H9 (cell line): ENCODE measurements around the gene ADAMTS15. TPM values are rescaled to one million over a fixed set of nuclear protein-coding genes. Genes with fewer than 3 reads are reported as not detected.

Experiments
- DNase-seq: peaks from one replicate; pipeline ENCODE4 v3.0.0-alpha.2; 2017
- H2AFZ ChIP-seq: one replicate; pipeline ENCODE4 v1.6.1; 2013; ENCODE audit warnings: mild to moderate bottlenecking, low read length, control low read depth, moderate library complexity
- H2AK5ac ChIP-seq: 2 replicates; pipeline ENCODE4 v1.6.1; 2013; ENCODE audit warnings: low read length, control low read depth, mixed read lengths; ENCODE audit not compliant: insufficient read length
- H2BK120ac ChIP-seq: one replicate; pipeline ENCODE4 v1.6.1; 2013; ENCODE audit warnings: low read depth, mild to moderate bottlenecking, low read length, control low read depth, inconsistent platforms; ENCODE audit not compliant: poor library complexity, severe bottlenecking
- H2BK12ac ChIP-seq: 2 replicates; pipeline ENCODE4 v1.6.1; 2013; ENCODE audit warnings: low read length, control low read depth, mixed read lengths, low read depth; ENCODE audit not compliant: insufficient read length
- H2BK15ac ChIP-seq: 2 replicates; pipeline ENCODE4 v1.6.1; 2013; ENCODE audit warnings: low read depth, low read length, control low read depth
- H2BK20ac ChIP-seq: one replicate; pipeline ENCODE4 v1.6.1; 2013; ENCODE audit warnings: low read depth, mild to moderate bottlenecking, low read length, control low read depth, inconsistent platforms; ENCODE audit not compliant: poor library complexity, severe bottlenecking
- H2BK5ac ChIP-seq: 2 replicates; pipeline ENCODE4 v1.6.1; 2013; ENCODE audit warnings: low read length, control low read depth, mixed read lengths; ENCODE audit not compliant: insufficient read length
- H3K14ac ChIP-seq: 2 replicates; pipeline ENCODE4 v1.6.1; 2013; ENCODE audit warnings: low read length, control low read depth; ENCODE audit not compliant: insufficient read depth
- H3K18ac ChIP-seq: 2 replicates; pipeline ENCODE4 v1.6.1; 2013; ENCODE audit warnings: low read depth, mild to moderate bottlenecking, mixed read lengths, low read length, control low read depth; ENCODE audit not compliant: insufficient read length
- H3K23ac ChIP-seq: 2 replicates; pipeline ENCODE4 v1.6.1; 2013; ENCODE audit warnings: low read length, control low read depth, mixed read lengths, low read depth; ENCODE audit not compliant: insufficient read length
- H3K23me2 ChIP-seq: 2 replicates; pipeline ENCODE4 v1.6.1; 2013; ENCODE audit warnings: low read depth, mild to moderate bottlenecking, mixed read lengths, low read length, control low read depth; ENCODE audit not compliant: insufficient read length, poor library complexity, severe bottlenecking
- H3K27ac ChIP-seq: 2 replicates; pipeline ENCODE4 v1.5.1; 2013; ENCODE audit warnings: low read length, control low read depth, mixed read lengths, low read depth; ENCODE audit not compliant: insufficient read length
- H3K27me3 ChIP-seq: 2 replicates; pipeline ENCODE4 v1.6.1; 2013; ENCODE audit warnings: low read length, control low read depth, inconsistent platforms; ENCODE audit not compliant: insufficient read depth
- H3K4ac ChIP-seq: 2 replicates; pipeline ENCODE4 v1.6.1; 2013; ENCODE audit warnings: low read depth, mild to moderate bottlenecking, control low read depth, inconsistent platforms, low read length, moderate library complexity
- H3K4me1 ChIP-seq: 2 replicates; pipeline ENCODE4 v1.6.1; 2013; ENCODE audit warnings: low read length, control low read depth, inconsistent platforms; ENCODE audit not compliant: insufficient read depth
- H3K4me2 ChIP-seq: 2 replicates; pipeline ENCODE4 v1.6.1; 2013; ENCODE audit warnings: low read length, control low read depth, mixed read lengths; ENCODE audit not compliant: insufficient read length, insufficient read depth
- H3K56ac ChIP-seq: 2 replicates; pipeline ENCODE4 v1.6.1; 2013; ENCODE audit warnings: low read depth, mild to moderate bottlenecking, mixed read lengths, low read length, control low read depth; ENCODE audit not compliant: insufficient read length
- H3K79me1 ChIP-seq: 2 replicates; pipeline ENCODE4 v1.6.1; 2013; ENCODE audit warnings: low read depth, mild to moderate bottlenecking, moderate library complexity, low read length, control low read depth, inconsistent platforms; ENCODE audit not compliant: insufficient read depth, poor library complexity, severe bottlenecking
- H3K79me2 ChIP-seq: 2 replicates; pipeline ENCODE4 v1.6.1; 2013; ENCODE audit warnings: low read length, control low read depth, inconsistent platforms; ENCODE audit not compliant: insufficient read depth
- H3K9ac ChIP-seq: 2 replicates; pipeline ENCODE4 v1.6.1; 2013; ENCODE audit warnings: low read length, control low read depth, mixed read lengths; ENCODE audit not compliant: insufficient read length; ENCODE audit errors: extremely low read depth
- H3K9me3 ChIP-seq: one replicate; pipeline ENCODE4 v1.6.1; 2013; ENCODE audit warnings: low read depth, low read length, inconsistent platforms; ENCODE audit not compliant: control insufficient read depth
- H3T11ph ChIP-seq: one replicate; pipeline ENCODE4 v1.6.1; 2013; ENCODE audit warnings: mild to moderate bottlenecking, low read length, control low read depth, inconsistent platforms
- H4K20me1 ChIP-seq: one replicate; pipeline ENCODE4 v1.6.1; 2013; ENCODE audit not compliant: control insufficient read depth, insufficient read length, insufficient read depth
- H4K5ac ChIP-seq: 2 replicates; pipeline ENCODE4 v1.6.1; 2013; ENCODE audit warnings: low read depth, mild to moderate bottlenecking, mixed read lengths, low read length, control low read depth; ENCODE audit not compliant: insufficient read length
- H4K8ac ChIP-seq: replicated peaks from 2 replicates; pipeline ENCODE4 v1.6.1; 2013; ENCODE audit warnings: low read length, control low read depth, mixed read lengths, low read depth; ENCODE audit not compliant: insufficient read length
- H4K91ac ChIP-seq: 2 replicates; pipeline ENCODE4 v1.6.1; 2013; ENCODE audit warnings: low read depth, mild to moderate bottlenecking, moderate library complexity, mixed read lengths, low read length, control low read depth; ENCODE audit not compliant: insufficient read length
- H3K27ac Mint-ChIP-seq, 3 experiments: 2 replicates in 2 of 3; 3 replicates in 1 of 3; pipeline ENCODE4 v1.8.0; 2020 to 2021; ENCODE audit warnings: mixed read lengths in 3 of 3, mild to moderate bottlenecking in 1 of 3, moderate library complexity in 1 of 3
- H3K27me3 Mint-ChIP-seq: 2 replicates; pipeline ENCODE4 v1.8.0; 2021; ENCODE audit warnings: low read depth, mild to moderate bottlenecking, moderate library complexity, mixed read lengths
- H3K36me3 Mint-ChIP-seq, 3 experiments: 2 replicates in 2 of 3; 3 replicates in 1 of 3; pipeline ENCODE4 v1.8.0; 2020 to 2021; ENCODE audit warnings: low read depth in 3 of 3, mixed read lengths in 3 of 3; ENCODE audit not compliant: insufficient read depth in 1 of 3
- H3K4me1 Mint-ChIP-seq, 2 experiments: 2 replicates each; pipeline ENCODE4 v1.8.0; 2020; ENCODE audit warnings: mixed read lengths in 2 of 2
- H3K4me3 Mint-ChIP-seq, 2 experiments: 2 replicates in 1 of 2; 3 replicates in 1 of 2; pipeline ENCODE4 v1.8.0; 2020 to 2021; ENCODE audit warnings: mild to moderate bottlenecking in 2 of 2, mixed read lengths in 2 of 2, moderate library complexity in 1 of 2
- H3K9me3 Mint-ChIP-seq, 2 experiments: 2 replicates in 1 of 2; 3 replicates in 1 of 2; pipeline ENCODE4 v1.8.0; 2020; ENCODE audit warnings: mild to moderate bottlenecking in 2 of 2, mixed read lengths in 2 of 2, moderate library complexity in 1 of 2
- WGBS: extraction: QIAGEN DNeasy Blood & Tissue Kit; methylation state at CpG from one replicate; pipeline ENCODE4 v1.1.7; 2013; ENCODE audit warnings: missing lambda C conversion rate, low lambda C conversion rate, mixed read lengths; ENCODE audit not compliant: insufficient read length; ENCODE audit errors: extremely low coverage; 5-methylcytosine and 5-hydroxymethylcytosine counted together
- total RNA-seq: library from RNA; stranded (reverse); gene quantifications from 2 replicates; pipeline ENCODE4 v1.2.1, GENCODE V29; 2021
- TF ChIP-seq, protein P1 (sequence below): fragments of 200-600 bp; sonication (generic); conservative IDR thresholded peaks from 3 replicates; pipeline ENCODE4 v1.8.0; 2021; ENCODE audit warnings: antibody characterized with exemption, mild to moderate bottlenecking

ADAMTS15 gene
- total RNA-seq, 1 experiment from 2014 or later, result 1.3 TPM

DNA sequence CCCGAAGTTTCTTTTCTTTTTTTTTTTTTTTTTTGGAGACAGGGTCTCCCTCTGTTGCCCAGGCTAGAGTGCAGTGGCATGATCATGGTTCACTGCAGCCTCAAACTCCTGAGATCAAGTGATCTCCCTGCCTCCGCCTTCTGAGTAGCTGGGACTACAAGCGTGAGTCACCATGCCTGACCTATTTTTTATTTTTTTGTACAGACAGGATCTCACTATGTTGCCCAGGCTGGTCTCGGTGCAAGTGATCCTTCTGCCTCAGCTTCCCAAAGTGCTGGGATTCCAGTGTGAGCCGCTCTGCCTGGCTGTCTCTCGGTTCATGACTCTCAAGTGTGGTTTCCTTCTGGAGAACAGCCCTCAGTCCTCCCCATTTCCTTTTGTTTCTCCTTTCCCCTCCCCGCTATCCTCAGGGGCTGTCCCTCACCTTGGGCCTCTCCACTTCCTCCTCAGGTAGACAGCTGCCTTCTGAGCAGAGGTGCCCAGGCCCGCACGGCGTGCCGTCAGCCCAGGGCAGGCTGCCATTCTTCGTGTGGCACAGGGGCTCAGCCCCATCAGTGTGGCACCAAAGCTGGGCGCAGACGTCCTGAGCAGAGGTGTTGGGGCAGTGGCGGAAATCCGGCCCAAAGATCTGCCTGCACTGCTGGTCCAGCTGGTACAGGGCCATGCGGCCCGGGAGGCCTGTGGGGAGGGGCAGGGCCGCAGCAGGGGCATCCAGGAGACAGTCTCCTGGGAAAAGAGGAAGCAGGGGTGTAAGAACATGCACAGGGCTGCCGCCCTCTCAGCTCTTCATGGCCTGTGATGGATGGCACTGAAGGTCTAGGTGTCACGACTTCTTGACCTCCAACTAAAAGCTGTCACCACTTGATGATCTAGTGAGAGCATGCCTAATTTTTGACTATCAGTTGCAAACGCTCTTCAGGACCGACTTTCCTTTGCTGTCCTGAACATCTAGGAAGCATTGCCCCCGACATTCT, 34.1 kb upstream of the ADAMTS15 start:
- Mint-ChIP-seq H3K4me3 (no peak overlapping the region), H3K9me3 (no peaks in the 10 kb centered on the region; a peak in 1 of 5 replicates), H3K27me3 (peaks cover 25% of the 10 kb centered on the region), H3K36me3 (peaks cover 0 to 5% (median 0%) of the 10 kb centered on the region in 3 experiments; a peak in 3 of 7 replicates), H3K27ac (peak overlapping the region in 1 of 3 experiments; percentile 51; a peak in 3 of 7 replicates), H3K4me1 (peaks cover 19 to 36% of the 10 kb centered on the region in 2 experiments)
- Histone ChIP-seq H2BK5ac (no peak overlapping the region), H3K9ac (no peak overlapping the region), H2BK15ac (no peak overlapping the region), H3K79me1 (no peaks in the 10 kb centered on the region), H3K27me3 (no peaks in the 10 kb centered on the region), H2BK120ac (no peak overlapping the region), H2AK5ac (no peak overlapping the region), H4K8ac (no peak overlapping the region), H3K23ac (no peak overlapping the region), H3K4ac (no peak overlapping the region), H3K4me2 (no peak overlapping the region), H3T11ph (no peak overlapping the region), H3K27ac (no peak overlapping the region), H4K5ac (no peak overlapping the region), H2BK12ac (no peak overlapping the region), H3K4me1 (no peaks in the 10 kb centered on the region), H2AFZ (no peak overlapping the region), H2BK20ac (no peak overlapping the region), H3K79me2 (no peaks in the 10 kb centered on the region), H3K14ac (no peak overlapping the region; the same call in 1 of the 2 replicates), H3K23me2 (no peaks in the 10 kb centered on the region), H3K9me3 (no peaks in the 10 kb centered on the region), H3K56ac (no peak overlapping the region), H4K91ac (no peak overlapping the region), H4K20me1 (no peaks in the 10 kb centered on the region), H3K18ac (no peak overlapping the region)
- DNase-seq, result no peak
- no CpG with 5 or more reads among the region's 24 CpGs for WGBS
- TF ChIP-seq, protein P1, sequence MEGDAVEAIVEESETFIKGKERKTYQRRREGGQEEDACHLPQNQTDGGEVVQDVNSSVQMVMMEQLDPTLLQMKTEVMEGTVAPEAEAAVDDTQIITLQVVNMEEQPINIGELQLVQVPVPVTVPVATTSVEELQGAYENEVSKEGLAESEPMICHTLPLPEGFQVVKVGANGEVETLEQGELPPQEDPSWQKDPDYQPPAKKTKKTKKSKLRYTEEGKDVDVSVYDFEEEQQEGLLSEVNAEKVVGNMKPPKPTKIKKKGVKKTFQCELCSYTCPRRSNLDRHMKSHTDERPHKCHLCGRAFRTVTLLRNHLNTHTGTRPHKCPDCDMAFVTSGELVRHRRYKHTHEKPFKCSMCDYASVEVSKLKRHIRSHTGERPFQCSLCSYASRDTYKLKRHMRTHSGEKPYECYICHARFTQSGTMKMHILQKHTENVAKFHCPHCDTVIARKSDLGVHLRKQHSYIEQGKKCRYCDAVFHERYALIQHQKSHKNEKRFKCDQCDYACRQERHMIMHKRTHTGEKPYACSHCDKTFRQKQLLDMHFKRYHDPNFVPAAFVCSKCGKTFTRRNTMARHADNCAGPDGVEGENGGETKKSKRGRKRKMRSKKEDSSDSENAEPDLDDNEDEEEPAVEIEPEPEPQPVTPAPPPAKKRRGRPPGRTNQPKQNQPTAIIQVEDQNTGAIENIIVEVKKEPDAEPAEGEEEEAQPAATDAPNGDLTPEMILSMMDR, result no peak
